NCI-H1417 (cell line): ENCODE data around the gene LCE2D.

ENCODE experiments used
- DNase-seq, 3 experiments: peaks; one replicate each; lab custom pipeline; 2025; lab: John Stamatoyannopoulos, UW

LCE2D gene

DNA sequence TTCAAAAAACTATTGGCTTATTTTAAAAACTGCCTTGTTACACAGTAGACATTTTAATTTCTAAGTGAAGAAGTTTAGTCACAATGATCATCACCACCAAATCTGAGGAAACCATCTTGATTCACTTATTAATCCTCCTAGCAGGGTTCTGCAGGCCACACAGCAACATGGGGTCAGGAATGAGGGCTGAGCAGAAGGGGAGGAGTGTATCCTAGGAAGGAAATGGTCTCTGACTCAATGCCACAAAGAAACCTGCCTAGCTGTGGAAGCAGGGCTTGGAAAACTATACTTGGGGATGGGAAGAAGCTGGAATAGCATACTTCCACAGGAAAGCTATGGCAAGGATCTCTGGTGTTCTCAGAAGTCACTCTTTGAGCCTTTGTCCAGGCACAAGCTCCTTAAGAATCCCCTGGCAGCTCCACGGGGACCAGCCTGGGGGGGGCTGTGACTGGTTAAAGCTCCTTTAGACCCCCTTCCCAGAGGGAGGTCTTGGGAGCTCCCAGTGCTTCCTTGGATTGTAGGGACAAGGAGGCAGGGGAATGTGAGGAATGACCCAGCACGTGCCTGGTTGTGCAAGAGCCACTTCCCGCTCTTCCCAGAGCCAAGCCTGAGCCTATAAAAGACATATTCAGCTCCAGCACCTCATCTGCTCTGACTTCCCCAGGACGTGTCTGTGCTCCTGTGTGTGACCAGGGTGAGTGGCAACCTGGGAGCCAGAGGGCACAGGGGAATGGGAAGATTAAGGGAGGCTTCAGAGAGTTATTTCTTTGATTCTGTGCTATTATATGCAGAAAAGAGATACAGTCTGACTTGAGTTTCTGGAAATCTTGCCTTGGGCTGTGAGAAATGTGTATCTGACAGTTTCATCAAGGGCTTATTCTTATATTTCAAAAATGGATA lies 34.8 kb downstream of the LCE2D start, which contains the start of gene LCE2A:
Gene LCE2A, plus strand, starts transcription at position 645 of the 900 bp plus-strand sequence. CDS start 557 bp downstream, outside the sequence.
- DNase-seq, result no peak

DNA sequence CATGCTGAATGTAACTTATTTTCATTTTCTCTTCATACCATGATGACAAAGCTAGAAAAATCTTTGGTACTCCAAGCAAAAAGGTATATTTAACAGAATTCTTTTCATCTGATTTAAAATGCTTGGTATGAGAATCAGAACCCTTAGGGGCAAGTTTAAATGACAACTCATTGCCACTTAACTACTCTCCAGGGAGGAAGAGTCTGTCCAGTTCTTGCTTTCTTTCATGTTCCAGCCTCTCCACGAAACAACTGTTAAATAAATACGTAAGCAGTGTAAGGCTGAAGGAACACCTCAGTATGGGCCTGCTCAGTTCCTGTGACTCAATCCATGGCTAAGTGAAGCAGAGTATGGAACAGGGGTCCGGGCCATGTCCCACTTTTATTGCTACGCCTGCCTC lies 36.6 kb downstream of the LCE2D start:
- no peak for DNase-seq

DNA sequence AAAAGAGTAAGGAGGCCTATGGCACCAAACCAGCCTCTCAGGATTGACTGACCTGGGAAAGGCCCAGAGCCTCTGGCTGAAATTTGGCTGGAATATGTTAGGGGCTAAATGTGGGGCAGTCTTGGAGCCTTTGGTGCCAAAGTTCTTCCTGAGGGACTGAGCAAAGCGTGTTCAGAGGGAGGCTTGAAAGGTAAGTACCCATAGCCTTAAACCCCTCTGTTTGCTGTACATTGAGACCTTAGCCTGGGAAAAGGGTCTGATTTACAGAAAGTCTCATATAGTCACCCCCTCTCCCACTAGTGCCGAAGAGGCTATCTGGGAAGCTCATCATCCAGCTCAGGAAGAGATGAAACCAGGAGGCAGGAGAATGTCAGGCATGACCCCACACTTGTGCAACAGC lies 44.7 kb downstream of the LCE2D start, which contains the start of gene LCE4A:
Gene LCE4A, plus strand, starts transcription at position 301 of the 400 bp plus-strand sequence. CDS start 916 bp downstream, outside the sequence.
- DNase-seq, result no peak
